GM18498 (cell line): ENCODE results near the gene CHRNA3.

Experiments used
- ATAC-seq: cut with Tn5 transposase; IDR thresholded peaks from one replicate; pipeline ENCODE4 v1.9.1; 2021; ENCODE audit warnings: mild to moderate bottlenecking, moderate library complexity; ENCODE audit not compliant: unreplicated experiment

Gene CHRNA3

GRCh38 chr15:78620527-78621421 lies at the start of gene CHRNA3:
Gene CHRNA3, minus strand, starts transcription at chr15:78620996. Its CDS starts 202 bp downstream, at chr15:78620794.
- ATAC-seq, result no peak

- no peak for ATAC-seq
Measured at GRCh38 chr15:78668987-78669386, 48.2 kb upstream of the CHRNA3 start.

GRCh38 chr15:78667578-78668236 lies 46.9 kb upstream of the CHRNA3 start:
- no peak for ATAC-seq

GRCh38 chr15:78666010-78666409 lies 45.2 kb upstream of the CHRNA3 start:
- no peak for ATAC-seq

- ATAC-seq, result no peak
Measured at GRCh38 chr15:78663703-78664102, 42.9 kb upstream of the CHRNA3 start.

- no peak for ATAC-seq
Measured at GRCh38 chr15:78662028-78662427, 41.2 kb upstream of the CHRNA3 start.

GRCh38 chr15:78661001-78661400 lies 40.2 kb upstream of the CHRNA3 start:
- ATAC-seq, result no peak

GRCh38 chr15:78660584-78660983 lies 39.8 kb upstream of the CHRNA3 start:
- no peak for ATAC-seq

GRCh38 chr15:78658823-78659222 lies 38.0 kb upstream of the CHRNA3 start:
- ATAC-seq, result no peak

- ATAC-seq, result no peak
Measured at GRCh38 chr15:78654272-78654671, 33.5 kb upstream of the CHRNA3 start.

- ATAC-seq, result no peak
Measured at GRCh38 chr15:78651930-78652615, 31.3 kb upstream of the CHRNA3 start.

GRCh38 chr15:78651007-78651406 lies 30.2 kb upstream of the CHRNA3 start:
- no peak for ATAC-seq

- ATAC-seq, result no peak
Measured at GRCh38 chr15:78650022-78650421, 29.2 kb upstream of the CHRNA3 start.

- ATAC-seq, result no peak
Measured at GRCh38 chr15:78645009-78645408, 24.2 kb upstream of the CHRNA3 start.

GRCh38 chr15:78642331-78642730 lies 21.5 kb upstream of the CHRNA3 start:
- no peak for ATAC-seq

GRCh38 chr15:78641749-78642275 lies 21.0 kb upstream of the CHRNA3 start:
- ATAC-seq, result no peak

GRCh38 chr15:78641102-78641748 lies 20.4 kb upstream of the CHRNA3 start, which contains the start of gene CHRNB4:
Gene CHRNB4, minus strand, starts transcription at chr15:78641210. Its CDS starts 77 bp downstream, at chr15:78641133.
- ATAC-seq, result no peak

GRCh38 chr15:78640527-78641101 lies 19.8 kb upstream of the CHRNA3 start:
- ATAC-seq, result no peak

- ATAC-seq, result no peak
Measured at GRCh38 chr15:78638658-78639314, 18.0 kb upstream of the CHRNA3 start.
